ENCODE measurements around the gene GARIN5B. TPM values are rescaled to one million over a fixed set of nuclear protein-coding genes. Genes with fewer than 3 reads are reported as not detected.

GARIN5B gene
- total and polyA plus RNA-seq, 12 donors = not detected

GRCh38 chr19:55347442-55348009 lies 15.5 kb downstream of the GARIN5B start:
- peaks cover 0 to 9% (median 0%) of the 10 kb centered on the region in 9 donors for H3K4me1 ChIP-seq
- WGBS, 2 donors = 83 to 84% methylated on average over 10 of the region's 10 CpGs
- H3K9me3 ChIP-seq = no peaks in the 10 kb centered on the region
- H3K4me3 ChIP-seq = no peak overlapping the region
- peaks cover 0 to 38% (median 8%) of the 10 kb centered on the region in 9 donors for H3K36me3 ChIP-seq
- ATAC-seq (no peak), DNase-seq (no peak)
- intact Hi-C loops (cut with DNase I) = no loop called here
- H3K27ac ChIP-seq = no peak overlapping the region
- peaks cover 5 to 26% (median 22%) of the 10 kb centered on the region in 7 donors for H3K27me3 ChIP-seq
- TF ChIP-seq CTCF (IDR thresholded peaks at IDR 0.05) = no peak

DNA sequence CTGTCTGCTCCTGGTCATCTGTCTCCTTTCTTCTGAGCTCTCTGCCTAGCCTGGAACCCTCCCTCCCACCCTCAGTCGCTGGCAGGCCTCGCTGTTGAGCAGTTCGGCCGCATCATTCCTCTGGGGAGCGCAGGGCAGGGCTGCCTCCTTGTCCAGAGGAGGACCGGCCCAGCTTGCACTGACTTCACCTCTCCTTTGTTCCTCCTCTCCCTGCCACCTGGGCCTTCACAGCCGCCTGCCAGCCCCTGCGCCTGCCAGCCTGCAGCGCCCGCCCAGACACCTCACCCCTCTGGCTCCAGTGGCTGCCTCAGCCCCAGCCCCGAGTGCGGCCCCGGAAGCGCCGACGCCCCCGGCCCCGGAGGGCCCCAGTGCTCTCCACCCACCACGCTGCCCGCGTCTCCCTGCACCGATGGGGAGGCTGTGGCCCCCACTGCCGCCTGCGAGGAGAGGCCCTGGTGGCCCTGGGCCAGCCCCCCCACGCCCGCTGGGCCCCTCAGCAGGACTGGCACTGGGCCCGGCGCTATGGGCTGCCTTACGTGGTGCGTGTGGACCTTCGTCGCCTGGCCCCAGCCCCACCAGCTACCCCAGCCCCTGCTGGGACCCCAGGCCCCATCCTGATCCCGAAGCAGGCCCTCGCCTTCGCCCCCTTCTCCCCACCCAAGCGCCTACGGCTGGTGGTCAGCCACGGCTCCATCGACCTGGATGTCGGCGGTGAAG lies 16.2 kb downstream of the GARIN5B start:
- Histone ChIP-seq H3K27ac (no peak overlapping the region), H3K4me1 (peaks cover 0 to 9% (median 0%) of the 10 kb centered on the region in 9 donors), H3K27me3 (peaks cover 3 to 20% (median 16%) of the 10 kb centered on the region in 7 donors), H3K9me3 (no peaks in the 10 kb centered on the region), H3K4me3 (no peak overlapping the region), H3K36me3 (peaks cover 0 to 44% (median 14%) of the 10 kb centered on the region in 9 donors)
- no peak for TF ChIP-seq CTCF (IDR thresholded peaks at IDR 0.05)
- intact Hi-C loops (cut with DNase I) = no loop called here
- 83% methylated on average over 38 to 41 of the region's 41 CpGs for WGBS, 2 donors
- ATAC-seq (peak in 1 of 8 donors; percentile 17), DNase-seq (no peak)

DNA sequence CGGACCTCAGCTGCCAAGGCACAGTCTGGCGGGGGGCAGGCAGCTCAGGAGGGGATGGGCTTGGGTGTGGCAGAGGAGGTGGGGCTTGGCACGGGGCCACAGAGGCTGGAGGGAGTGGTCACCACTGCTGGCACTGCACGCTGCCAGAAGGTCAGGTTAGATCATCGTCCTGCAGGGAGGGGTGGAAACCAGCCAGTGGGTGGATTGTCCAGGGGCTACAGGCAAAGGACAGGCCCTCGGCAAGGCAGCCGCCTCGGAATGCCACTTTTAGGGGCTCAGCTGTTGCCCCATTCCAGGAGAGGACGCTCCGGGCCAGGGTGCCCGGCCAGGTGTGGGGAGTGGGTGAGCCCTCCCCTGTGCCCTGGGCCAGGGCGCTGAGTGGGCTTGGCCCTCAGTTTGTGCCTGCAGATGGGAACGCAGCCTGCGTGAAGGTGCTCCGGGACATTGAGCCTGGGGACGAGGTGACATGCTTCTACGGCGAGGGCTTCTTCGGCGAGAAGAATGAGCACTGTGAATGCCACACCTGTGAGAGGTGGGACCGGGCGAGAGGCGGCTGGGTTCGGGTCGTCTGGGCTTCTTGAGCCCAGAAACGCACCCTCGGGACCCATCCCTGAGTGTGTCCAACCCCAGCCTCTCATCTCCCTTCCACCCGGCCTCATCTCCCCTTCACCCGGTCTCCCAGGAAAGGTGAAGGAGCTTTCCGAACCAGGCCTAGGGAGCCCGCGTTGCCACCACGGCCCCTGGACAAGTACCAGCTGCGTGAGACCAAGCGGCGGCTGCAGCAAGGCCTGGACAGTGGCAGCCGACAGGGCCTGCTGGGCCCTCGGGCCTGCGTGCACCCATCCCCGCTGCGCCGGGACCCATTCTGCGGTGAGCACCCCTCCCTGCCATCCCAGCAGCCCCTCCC lies 17.0 kb downstream of the GARIN5B start:
- intact Hi-C loops (cut with DNase I) = no loop called here
- no peak for TF ChIP-seq CTCF (IDR thresholded peaks at IDR 0.05)
- peaks cover 0 to 44% (median 15%) of the 10 kb centered on the region in 9 donors for H3K36me3 ChIP-seq
- WGBS, 2 donors = 84 to 86% methylated on average over 43 of the region's 43 CpGs
- no peaks in the 10 kb centered on the region for H3K9me3 ChIP-seq
- ATAC-seq (peak in 6 of 8 donors; percentile 7 to 41 (median 23)), DNase-seq (peak in 1 of 2 donors; percentile 61)
- H3K27ac ChIP-seq = no peak overlapping the region
- H3K27me3 ChIP-seq = peaks cover 0 to 12% (median 8%) of the 10 kb centered on the region in 7 donors
- peaks cover 0 to 15% (median 6%) of the 10 kb centered on the region in 9 donors for H3K4me1 ChIP-seq
- no peak overlapping the region for H3K4me3 ChIP-seq

Data from heart right ventricle (tissue), 16 donors.